Epithelial cell of proximal tubule (primary cell): ENCODE measurements around the gene BEX4. TPM values are rescaled to one million over a fixed set of nuclear protein-coding genes. Genes with fewer than 3 reads are reported as not detected.

ENCODE experiments used
- DNase-seq: peaks from one replicate; pipeline ENCODE4 v3.0.0-alpha.2; 2011; ENCODE audit warnings: low read depth
- H3K4me3 ChIP-seq: 2 replicates; pipeline ENCODE4 v1.5.1; 2011; ENCODE audit warnings: low read depth, mild to moderate bottlenecking, low read length
- CTCF ChIP-seq: conservative IDR thresholded peaks from 2 replicates; pipeline ENCODE4 v1.5.1; 2012; ENCODE audit warnings: low read depth, mild to moderate bottlenecking, low read length
- total RNA-seq: library from RNA; depleted of rRNA; stranded (reverse); fragments of >200 nt; gene quantifications from 2 replicates; pipeline ENCODE4 v1.2.3, GENCODE V29; 2015

The BEX4 gene
- total RNA-seq, 1 donor from 2014 or later, result 46.4 TPM

- peak; percentile 47 for TF ChIP-seq CTCF
- DNase-seq, result no peak
- no peak overlapping the region for H3K4me3 ChIP-seq
These were observed 33.6 kb downstream of the BEX4 start for GRCh38 chrX:103248553-103248952.

GRCh38 chrX:103249805-103250204 is 34.9 kb downstream of the BEX4 start:
- no peak overlapping the region for H3K4me3 ChIP-seq
- TF ChIP-seq CTCF, result no peak
- DNase-seq, result no peak

- TF ChIP-seq CTCF, result no peak
- H3K4me3 ChIP-seq, result no peak overlapping the region
- no peak for DNase-seq
These were observed 36.1 kb downstream of the BEX4 start for GRCh38 chrX:103250977-103251376.

- TF ChIP-seq CTCF, result no peak
- peak overlapping the region; percentile 69 for H3K4me3 ChIP-seq
- DNase-seq, result no peak
These were observed 38.7 kb downstream of the BEX4 start for GRCh38 chrX:103253608-103254007.

GRCh38 chrX:103254171-103254824 is 39.4 kb downstream of the BEX4 start:
- no peak for DNase-seq
- TF ChIP-seq CTCF, result no peak
- H3K4me3 ChIP-seq, result peak overlapping the region; percentile 69

- DNase-seq, result peak; percentile 19
- peak within 1 kb of the TSS; percentile 69 for H3K4me3 ChIP-seq
- TF ChIP-seq CTCF, result no peak
These were observed 40.1 kb downstream of the BEX4 start, which contains the start of gene TCEAL8 for GRCh38 chrX:103254921-103255493. Gene TCEAL8, minus strand, starts transcription at chrX:103255155. Its CDS starts 1,176 bp downstream, at chrX:103253979.

- H3K4me3 ChIP-seq, result no peak overlapping the region
- DNase-seq, result no peak
- no peak for TF ChIP-seq CTCF
These were observed 41.7 kb downstream of the BEX4 start for GRCh38 chrX:103256651-103257050.
